HG03039 (cell line): Measurements from ENCODE around the gene CSNK1D.
A peak's percentile ranks its signal among the peaks of the same experiment; 100 is the strongest.
"Not testable (repeated sequence)": the region's sequence is repeated elsewhere in the genome, so short reads cannot be mapped to it uniquely, and the experiment has no call there.

Source experiments
- ATAC-seq: cut with Tn5 transposase; IDR thresholded peaks from one replicate; pipeline ENCODE4 v1.9.1; 2021; ENCODE audit warnings: mild to moderate bottlenecking, moderate library complexity; ENCODE audit not compliant: unreplicated experiment

Gene CSNK1D

DNA sequence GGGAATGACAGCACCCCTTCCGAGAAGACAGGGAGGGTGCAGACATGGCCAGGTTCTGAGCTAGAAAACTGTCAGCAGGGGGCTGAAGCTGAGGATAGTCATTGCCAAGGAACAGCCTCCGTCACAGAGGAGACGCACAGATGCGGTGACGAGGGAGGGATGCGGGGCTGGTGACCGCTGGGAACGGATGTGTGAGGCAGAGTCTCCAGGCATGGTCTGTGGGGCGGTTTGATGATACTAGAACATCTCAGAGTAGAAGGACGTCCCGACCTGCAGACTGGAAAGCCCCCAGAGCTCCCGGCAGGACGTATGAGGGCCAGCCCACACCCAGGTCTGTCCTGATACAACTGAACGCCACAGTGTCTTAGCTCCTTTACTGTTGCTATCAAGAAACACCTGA, 1.8 kb upstream of the CSNK1D start:
- no peak for ATAC-seq

DNA sequence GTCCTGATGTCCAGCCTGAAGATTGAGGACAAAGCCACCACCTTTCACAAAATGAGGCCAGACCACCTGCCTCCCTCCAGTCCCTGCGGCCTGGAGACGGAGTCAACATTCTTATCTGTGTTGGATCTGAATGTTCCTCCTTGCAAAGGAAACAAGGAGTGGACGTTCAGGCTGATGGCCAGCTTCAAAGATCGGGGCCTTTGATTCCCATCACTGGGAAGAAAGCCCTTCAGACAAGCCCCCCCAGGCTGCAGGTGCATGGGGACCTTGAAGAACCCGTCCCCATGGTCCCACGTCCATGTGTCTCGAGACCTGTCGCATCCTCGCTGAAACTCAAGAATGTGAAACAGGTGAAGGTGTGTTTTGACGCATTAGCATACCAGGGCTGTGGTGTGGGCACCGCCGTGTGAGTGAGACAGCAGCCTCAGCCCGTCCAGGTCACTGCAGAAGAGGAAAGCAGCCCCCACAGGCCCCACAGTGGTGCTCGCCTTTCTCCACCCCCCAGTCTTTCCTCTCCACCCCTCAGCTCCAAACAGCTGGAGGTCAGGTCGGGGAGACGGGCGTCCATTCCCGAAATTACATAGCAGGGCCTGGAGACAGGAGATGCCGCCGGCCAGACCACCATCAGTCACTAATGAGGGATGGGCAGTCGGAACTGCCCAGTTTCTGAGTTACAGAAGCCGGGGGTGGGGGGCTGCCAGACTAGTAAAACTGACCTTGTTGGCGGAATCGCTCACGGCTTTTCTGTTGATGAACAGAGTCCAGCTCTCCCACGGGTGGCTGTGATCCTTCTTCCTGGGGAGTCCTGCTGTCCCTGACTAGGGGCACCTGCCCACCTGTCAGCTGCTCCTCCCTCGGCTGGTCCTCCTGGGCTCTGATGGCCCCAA, 877 bp upstream of the CSNK1D start:
- ATAC-seq = no peak

DNA sequence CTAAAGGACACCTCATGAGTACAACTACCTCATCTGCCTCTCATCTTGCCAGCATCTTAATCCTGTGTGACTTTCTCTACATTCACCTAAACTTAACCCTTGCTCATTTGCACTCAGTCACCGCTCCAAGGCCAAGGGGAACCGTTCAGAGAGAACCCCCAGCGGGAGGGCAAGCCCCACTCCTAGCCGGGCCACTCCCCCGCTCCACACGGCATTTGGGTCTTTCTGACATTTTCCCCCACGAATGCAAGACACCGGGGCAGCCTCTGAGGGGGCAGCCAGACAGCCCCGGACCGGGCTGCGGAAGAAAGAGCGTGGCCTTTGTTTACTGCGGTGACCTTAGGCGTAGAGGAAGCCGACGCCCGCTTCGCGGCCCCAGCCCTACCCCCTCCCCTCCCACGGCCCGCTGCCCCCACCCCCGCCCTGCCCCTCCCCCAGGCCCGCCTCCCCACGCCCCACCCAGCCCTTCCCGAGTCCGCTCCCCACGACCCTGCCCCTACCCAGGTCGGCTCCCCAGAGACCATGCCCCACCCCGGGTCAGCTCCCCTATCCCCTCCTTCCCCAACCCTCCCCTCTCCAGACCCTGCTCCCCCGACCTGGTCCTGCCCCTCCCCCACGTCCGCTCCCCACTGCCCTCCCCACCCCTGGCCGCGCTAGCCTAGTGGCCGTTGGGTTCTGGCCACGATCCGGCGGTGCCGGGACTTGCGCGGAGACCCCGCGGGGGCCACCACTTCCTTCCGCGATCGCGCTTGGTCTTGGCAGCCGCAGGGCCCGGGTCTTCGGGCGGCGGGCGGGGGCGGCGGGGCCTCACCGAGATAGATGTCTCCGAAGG, 789 bp downstream of the CSNK1D start:
- peak; percentile 21 for ATAC-seq

DNA sequence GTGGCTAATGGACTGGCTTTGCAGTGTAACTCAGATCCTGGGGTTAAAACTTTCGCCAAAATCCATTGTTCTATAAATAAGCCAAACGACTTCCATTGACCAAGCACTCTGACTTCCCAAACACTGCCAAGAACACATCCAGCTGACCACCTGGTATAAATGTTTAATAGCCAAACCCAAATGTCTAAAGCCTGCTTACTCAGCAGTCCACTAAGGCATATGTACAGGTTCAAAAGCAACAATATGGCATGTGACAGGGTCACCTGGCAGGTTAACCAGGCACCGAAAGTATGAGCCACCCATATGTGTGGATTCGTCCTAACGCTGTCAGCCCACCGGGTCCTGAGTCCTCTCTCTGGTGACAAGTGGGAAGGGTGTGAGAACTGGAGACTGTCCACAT, 2.1 kb downstream of the CSNK1D start:
- no peak for ATAC-seq

DNA sequence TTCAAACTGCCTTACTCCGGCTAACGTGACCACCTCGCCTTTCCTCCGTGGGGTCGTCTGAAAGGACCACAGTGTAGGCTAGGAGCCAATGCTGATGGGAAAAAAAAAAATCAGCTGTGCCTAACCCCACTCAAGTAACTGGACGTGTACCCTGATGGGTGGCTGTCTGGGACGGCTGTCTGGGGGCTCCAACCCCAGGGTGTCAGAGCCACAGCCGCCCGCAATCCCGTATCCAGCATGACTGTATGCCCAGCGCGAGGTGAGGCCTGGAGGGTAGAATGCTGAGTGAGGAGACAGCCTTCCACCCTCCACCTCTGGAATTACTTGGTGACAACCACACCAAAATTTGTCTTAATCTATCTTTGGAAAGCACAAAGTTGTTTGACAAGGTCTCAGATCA, 2.8 kb downstream of the CSNK1D start:
- ATAC-seq = no peak

DNA sequence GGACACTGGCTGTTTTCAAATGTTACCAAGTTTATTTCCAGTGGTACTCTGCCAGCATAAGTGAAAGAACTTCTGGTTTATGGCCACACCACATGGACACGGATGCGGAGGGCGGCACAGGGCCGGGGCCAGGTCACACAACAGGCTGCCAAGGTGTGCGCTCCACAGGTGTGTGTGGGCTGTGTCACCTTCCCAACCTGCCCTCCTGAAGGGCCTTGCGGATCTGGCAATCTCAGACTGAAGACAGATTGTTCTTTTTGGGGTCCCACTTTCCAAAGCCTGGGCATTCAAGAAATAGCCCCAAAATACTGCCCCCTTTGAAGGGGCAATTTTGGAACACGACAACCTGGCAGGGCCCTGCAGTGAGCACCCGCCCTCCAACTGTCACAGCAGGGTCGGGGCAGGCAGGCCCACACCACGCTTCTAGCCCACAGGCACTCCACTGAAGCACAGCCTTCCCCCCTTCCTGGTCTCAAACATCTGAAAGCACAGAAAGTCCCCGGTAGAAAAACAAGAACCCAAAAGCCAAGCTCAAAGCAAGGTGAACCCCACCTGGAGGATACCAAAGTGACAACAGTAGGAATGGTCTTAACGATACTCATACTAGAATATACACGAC, 3.5 kb downstream of the CSNK1D start:
- ATAC-seq = no peak

DNA sequence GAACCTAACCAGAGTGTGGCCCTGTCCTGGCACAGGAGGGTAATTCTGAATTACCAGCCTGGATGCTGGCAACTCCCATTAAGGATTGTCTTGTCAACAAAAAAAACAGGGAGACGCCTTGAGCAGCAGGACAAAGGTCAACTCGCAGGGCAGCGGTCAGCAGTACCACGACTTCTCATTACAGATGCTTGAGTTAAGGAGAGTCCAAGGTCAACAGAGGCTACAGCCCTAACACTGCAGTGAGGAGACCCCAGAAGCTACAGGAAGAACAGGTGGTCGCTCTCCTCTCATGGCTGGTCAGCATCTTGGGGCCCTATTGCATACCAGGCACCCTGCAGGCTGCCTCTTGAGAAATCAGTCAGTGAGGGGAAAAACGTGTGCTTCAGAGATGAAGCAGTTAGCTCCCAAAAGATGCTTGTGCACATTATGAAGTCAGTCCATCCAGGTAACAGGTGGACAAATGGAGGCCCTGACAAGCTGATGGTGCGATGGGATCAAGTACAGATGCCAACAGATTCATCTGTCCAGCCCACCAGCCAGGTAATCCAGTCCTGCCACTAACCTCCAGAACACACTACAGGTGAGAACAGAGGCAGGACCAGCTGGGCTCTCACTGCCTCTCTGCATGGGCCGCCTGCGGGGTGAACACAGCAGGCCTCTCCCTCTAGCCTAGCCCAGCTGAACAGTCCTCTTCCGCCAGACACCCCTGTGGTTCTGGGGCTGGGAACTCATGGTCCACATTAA, 4.2 kb downstream of the CSNK1D start:
- ATAC-seq = no peak

DNA sequence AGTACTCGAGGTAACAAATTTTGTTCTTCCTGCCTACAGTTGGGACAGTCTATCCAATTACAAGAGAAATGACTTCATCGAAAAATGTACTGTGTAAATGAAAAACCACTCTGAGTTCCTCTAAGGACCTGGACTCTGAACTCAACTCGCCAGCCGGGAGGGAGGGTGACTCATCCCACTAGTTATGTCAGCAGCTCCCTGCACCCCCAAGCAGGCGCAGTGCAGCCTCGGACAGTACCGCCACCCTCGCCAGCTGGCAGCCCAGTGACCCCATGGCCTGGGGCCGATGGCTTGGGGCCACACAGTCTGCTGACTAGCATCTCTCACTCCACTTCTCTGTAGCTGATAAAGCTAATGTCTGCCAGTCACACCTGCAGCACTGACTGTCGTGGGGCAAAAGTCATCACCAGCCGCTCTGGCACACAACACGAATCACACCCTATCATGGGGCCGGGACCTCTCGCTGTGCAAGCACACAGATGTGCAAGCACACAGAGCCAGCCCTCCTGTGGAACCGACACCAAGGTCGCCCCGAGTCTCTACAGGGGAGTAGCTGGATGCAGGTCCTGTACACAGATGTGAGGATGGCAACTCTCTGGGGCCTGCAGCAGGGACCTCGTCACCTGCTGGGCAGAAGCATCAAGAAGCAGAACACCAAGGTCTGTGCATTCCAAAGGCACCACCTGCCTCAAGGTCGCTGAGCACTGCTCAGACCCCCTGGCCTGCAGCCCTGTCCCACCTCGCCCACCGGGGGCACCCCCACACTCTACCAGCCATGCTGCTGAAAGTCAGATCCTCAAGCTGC, 5.7 kb downstream of the CSNK1D start:
- no peak for ATAC-seq

DNA sequence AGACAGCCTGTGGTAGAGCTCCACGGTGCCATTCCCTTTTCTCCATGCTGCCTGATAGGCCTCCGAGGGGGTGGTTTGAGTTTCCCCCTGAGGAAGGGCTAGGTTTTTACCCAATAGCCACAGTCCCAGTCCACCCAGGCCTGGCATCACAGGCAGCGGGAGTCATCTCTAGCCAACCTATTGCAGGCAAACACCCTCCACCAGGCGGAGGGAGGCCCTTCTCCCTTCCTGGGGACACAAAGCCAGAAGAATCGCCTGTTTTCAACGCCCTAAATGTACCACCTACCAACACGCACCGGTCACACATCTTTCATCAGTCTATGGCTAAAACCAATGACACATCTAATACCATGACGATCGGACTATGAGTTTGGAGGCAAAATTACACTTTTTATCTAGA, 7.4 kb downstream of the CSNK1D start:
- no peak for ATAC-seq

DNA sequence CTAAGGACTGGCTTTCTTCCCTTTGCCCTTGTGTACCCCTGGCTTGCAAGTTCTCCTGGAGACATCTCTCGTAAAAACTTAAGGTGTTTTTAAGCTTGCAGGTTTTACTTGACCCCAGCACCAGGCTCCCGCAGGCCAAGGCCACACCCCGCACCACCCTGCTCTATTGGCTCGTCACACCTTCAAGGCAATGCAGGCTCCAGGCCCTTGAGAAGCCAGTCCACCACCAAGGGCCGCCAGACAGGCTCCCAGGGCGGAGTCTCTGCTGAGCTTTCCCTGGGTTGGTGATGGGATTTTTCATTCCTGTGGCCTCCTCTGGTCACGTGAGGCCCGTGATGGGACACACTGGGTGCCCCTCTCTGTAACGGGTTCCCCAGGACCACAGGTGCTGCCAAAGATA, 9.9 kb downstream of the CSNK1D start:
- no peak for ATAC-seq

DNA sequence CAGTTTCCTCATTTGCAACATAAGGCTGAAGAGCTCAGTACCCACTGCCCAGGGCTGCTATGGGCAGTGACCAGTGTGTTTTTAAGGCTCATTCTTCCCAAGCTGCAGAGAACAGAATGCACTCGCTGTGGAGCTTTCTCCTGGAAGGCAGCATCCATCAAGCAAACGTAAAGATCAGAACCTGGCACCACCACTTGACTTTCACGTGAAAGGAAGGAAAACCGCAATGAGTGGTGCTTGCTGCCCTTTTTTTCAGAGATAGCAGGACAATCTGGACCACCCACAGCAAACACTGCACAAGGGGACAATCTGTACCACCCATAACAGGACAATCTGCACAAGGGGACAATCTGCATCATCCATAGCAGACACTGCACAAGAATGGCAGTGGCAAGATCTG, 11.2 kb downstream of the CSNK1D start:
- ATAC-seq = no peak

DNA sequence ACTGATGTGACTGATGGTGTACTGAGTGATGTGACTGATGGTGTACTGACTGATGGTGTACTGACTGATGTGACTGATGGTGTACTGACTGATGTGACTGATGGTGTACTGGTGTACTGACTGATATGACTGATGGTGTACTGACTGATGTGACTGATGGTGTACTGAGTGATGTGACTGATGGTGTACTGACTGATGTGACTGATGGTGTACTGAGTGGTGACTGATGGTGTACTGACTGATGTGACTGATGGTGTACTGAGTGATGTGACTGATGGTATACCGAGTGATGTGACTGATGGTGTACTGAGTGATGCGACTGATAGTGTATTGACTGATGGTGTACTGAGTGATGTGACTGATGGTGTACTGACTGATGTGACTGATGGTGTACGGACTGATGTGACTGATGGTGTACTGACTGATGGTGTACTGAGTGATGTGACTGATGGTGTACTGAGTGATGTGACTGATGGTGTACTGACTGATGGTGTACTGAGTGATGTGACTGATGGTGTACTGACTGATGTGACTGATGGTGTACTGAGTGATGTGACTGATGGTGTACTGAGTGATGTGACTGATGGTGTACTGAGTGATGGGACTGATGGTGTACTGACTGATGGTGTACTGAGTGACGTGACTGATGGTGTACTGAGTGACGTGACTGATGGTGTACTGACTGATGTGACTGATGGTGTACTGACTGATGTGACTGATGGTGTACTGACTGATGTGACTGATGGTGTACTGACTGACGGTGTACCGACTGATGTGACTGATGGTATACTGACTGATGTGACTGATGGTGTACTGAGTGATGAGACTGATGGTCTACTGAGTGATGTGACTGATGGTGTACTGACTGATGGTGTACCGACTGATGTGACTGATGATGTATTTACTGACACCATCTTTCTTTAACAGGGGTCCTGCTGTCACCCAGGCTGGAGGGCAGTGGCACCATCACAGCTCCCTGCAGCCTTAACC, 13.2 kb downstream of the CSNK1D start:
- ATAC-seq = not testable (repeated sequence)

DNA sequence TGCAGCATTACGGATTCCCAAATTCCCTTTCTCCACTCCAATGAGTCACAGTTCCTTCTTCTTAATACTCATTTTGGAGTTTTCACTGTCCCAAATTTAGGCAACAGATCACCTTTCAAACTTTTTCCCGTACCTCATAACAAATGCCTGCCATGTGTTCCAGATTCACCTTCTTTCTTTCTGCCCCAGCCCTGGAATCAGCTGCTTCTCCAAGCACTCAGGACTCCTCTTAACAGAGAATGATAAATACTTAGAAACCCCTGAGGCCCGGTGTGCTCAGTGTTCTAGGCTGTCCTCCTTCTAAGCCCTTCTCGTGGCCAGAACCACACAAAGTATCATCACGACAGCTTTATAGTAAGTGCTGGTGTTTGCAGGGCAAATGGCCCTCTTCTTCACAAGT, 14.9 kb downstream of the CSNK1D start:
- no peak for ATAC-seq

DNA sequence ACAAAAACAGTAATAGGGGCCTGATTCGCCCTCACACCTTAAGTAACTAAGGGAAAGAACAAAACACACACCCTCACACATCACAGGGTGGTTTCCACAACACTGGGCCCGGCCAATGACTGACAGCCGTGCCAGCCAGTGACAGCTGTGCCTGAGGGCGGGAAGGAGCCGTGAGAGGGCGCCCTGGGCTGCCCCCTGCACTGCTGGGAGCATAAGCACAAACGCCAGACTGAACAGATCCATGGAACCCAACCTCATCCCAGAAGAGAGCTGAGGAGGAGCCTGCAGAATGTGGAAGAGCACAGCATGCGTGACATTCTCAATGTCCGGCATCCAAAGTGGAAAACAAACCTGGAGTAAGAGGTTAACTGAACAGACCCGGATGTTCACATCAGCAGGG, 16.0 kb downstream of the CSNK1D start:
- no peak for ATAC-seq

DNA sequence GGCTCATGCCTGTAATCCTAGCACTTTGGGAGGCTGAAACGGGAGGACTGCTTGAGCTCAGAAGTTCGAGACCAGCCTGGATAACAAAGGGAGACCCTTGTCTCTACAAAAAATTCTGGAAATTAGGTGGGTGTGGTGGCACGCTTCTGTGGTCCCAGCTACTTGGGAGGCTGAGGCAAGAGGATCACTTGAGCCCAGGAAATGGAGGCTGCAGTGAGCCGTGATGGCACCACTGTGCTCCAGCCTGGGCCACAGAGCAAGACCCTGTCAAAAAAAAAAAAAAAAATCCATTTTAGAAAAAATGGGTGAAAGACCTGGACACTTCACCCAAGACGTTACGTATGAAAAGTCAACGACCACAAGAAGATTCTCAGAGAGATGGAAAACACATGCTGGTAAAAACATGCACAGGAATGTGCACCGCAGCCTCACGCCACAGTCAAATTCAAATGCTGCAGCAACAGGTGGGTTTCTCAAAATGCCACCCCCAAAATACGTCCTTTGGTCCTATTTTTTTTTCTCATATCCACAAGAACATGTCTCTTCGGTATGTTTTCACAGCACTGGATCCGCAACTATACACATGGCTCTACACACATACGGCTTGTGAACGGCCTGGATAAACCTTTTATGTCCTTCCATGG, 17.1 kb downstream of the CSNK1D start:
- ATAC-seq = no peak

DNA sequence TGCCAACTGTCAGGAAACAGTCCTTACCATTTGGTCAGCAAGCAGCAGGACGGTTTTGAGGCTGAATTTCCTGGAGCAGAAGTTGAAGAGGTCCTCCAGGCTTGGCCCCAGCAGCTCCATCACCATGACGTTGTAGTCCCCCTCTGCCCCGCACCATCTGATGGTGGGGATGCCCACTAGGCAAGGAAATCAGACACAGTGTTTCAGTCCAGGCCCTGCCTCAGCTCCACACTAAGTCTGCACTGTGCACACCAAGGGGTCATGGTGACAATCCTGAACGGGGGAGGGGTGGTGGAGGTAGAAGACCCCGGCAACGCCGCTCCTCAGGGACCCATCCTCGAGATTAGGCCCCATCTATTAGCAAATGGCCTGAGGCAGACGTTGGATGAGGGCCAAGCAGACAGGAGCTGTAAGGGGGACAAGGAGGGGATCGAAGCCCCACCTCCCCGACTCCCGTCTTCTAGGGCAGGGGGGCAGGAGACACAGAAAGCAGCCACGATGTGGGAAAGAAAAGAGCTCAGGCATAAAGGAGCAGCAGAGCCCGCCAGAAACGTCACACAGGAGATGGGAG, 18.0 kb downstream of the CSNK1D start:
- ATAC-seq = no peak

DNA sequence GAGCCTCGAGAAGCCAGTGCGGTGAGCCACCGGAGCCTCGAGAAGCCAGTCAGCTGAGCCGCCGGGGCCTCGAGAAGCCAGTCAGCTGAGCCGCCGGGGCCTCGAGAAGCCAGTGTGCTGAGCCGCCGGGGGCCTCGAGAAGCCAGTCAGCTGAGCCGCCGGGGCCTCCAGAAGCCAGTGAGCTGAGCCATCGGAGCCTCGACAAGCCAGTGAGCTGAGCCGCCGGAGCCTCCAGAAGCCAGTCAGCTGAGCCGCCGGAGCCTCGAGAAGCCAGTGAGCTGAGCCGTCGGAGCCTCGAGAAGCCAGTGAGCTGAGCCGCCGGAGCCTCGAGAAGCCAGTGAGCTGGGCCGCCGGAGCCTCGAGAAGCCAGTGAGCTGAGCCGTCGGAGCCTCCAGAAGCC, 18.8 kb downstream of the CSNK1D start:
- ATAC-seq = not testable (repeated sequence)

DNA sequence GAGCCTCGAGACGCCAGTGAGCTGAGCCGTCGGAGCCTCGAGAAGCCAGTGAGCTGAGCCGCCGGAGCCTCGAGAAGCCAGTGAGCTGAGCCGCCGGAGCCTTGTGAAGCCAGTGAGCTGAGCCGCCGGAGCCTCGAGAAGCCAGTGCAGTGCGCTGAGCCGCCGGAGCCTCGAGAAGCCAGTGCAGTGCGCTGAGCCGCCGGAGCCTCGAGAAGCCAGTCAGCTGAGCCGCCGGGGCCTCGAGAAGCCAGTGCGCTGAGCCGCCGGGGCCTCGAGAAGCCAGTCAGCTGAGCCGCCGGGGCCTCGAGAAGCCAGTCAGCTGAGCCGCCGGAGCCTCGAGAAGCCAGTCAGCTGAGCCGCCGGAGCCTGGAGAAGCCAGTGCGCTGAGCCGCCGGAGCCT, 19.4 kb downstream of the CSNK1D start:
- not testable (repeated sequence) for ATAC-seq
